HL-60 (cell line): Measurements from ENCODE around the gene ST13.

Experiments
- microRNA-seq: library from miRNA; unstranded; fragments of <30 nt; microRNA quantifications from one replicate; pipeline ENCODE4, GENCODE V29; 2018

Gene ST13

Small RNAs within 50 kb of the gene (microRNA-seq; reads per million reads assigned to microRNA genes)
- gene MIR4766: 20.2 reads per million, percentile 46 among the genes with 10 or more reads in this experiment
